ENCODE results near the gene CFAP54.
"Not testable (repeated sequence)": the region's sequence is repeated elsewhere in the genome, so short reads cannot be mapped to it uniquely, and the experiment has no call there.

Gene CFAP54

GRCh38 chr12:96623155-96623554 lies 133.8 kb downstream of the CFAP54 start:
- no peak for DNase-seq (ENCODE audit: low spot score)

- no peak for DNase-seq (ENCODE audit: low spot score)
Measured at GRCh38 chr12:96623656-96624217, 134.4 kb downstream of the CFAP54 start.

GRCh38 chr12:96635844-96636243 lies 146.5 kb downstream of the CFAP54 start:
- DNase-seq (ENCODE audit: low spot score) = no peak

- no peak for DNase-seq (ENCODE audit: low spot score)
Measured at GRCh38 chr12:96636895-96637294, 147.5 kb downstream of the CFAP54 start.

- no peak for DNase-seq (ENCODE audit: low spot score)
Measured at GRCh38 chr12:96648923-96649322, 159.5 kb downstream of the CFAP54 start.

GRCh38 chr12:96652870-96653269 lies 163.5 kb downstream of the CFAP54 start:
- no peak for DNase-seq (ENCODE audit: low spot score)

- no peak for DNase-seq (ENCODE audit: low spot score)
Measured at GRCh38 chr12:96658075-96658474, 168.7 kb downstream of the CFAP54 start.

- no peak for DNase-seq (ENCODE audit: low spot score)
Measured at GRCh38 chr12:96669786-96670185, 180.4 kb downstream of the CFAP54 start.

- no peak for DNase-seq (ENCODE audit: low spot score)
Measured at GRCh38 chr12:96670334-96670899, 181.0 kb downstream of the CFAP54 start.

- DNase-seq (ENCODE audit: low spot score) = not testable (repeated sequence)
Measured at GRCh38 chr12:96675519-96675918, 186.1 kb downstream of the CFAP54 start.

GRCh38 chr12:96677363-96677762 lies 188.0 kb downstream of the CFAP54 start:
- DNase-seq (ENCODE audit: low spot score) = no peak

- DNase-seq (ENCODE audit: low spot score) = no peak
Measured at GRCh38 chr12:96687719-96688118, 198.3 kb downstream of the CFAP54 start.

- no peak for DNase-seq (ENCODE audit: low spot score)
Measured at GRCh38 chr12:96698521-96698920, 209.1 kb downstream of the CFAP54 start.

GRCh38 chr12:96698965-96699364 lies 209.6 kb downstream of the CFAP54 start:
- no peak for DNase-seq (ENCODE audit: low spot score)

- no peak for DNase-seq (ENCODE audit: low spot score)
Measured at GRCh38 chr12:96701856-96702255, 212.5 kb downstream of the CFAP54 start.

GRCh38 chr12:96710127-96710745 lies 220.9 kb downstream of the CFAP54 start:
- DNase-seq (ENCODE audit: low spot score) = no peak

GRCh38 chr12:96711364-96711763 lies 222.0 kb downstream of the CFAP54 start:
- DNase-seq (ENCODE audit: low spot score) = no peak

- DNase-seq (ENCODE audit: low spot score) = no peak
Measured at GRCh38 chr12:96714199-96714598, 224.8 kb downstream of the CFAP54 start.

GRCh38 chr12:96719660-96720362 lies 230.4 kb downstream of the CFAP54 start:
- DNase-seq (ENCODE audit: low spot score) = peak; percentile 14

GRCh38 chr12:96720363-96720705 lies 231.0 kb downstream of the CFAP54 start:
- DNase-seq (ENCODE audit: low spot score) = peak; percentile 2

- not testable (repeated sequence) for DNase-seq (ENCODE audit: low spot score)
Measured at GRCh38 chr12:96729466-96729865, 240.1 kb downstream of the CFAP54 start.

- DNase-seq (ENCODE audit: low spot score) = no peak
Measured at GRCh38 chr12:96729886-96730285, 240.5 kb downstream of the CFAP54 start.

- no peak for DNase-seq (ENCODE audit: low spot score)
Measured at GRCh38 chr12:96743606-96744005, 254.2 kb downstream of the CFAP54 start.
